MM.1S (cell line): Measurements from ENCODE around the gene FBLIM1.

Source experiments
- DNase-seq: peaks from one replicate; pipeline ENCODE4 v3.0.0-alpha.2; 2015
- H2AFZ ChIP-seq: fragments of 300-600 bp; sonication (generic); 2 replicates; pipeline ENCODE4 v1.6.0; 2016; ENCODE audit warnings: antibody characterized with exemption, low read length
- H3F3A ChIP-seq: fragments of 300-600 bp; sonication (generic); 2 replicates; pipeline ENCODE4 v1.6.1; 2016; ENCODE audit warnings: mild to moderate bottlenecking, antibody characterized with exemption, low read length, moderate library complexity, mixed read lengths; ENCODE audit not compliant: insufficient read depth
- H3K27ac ChIP-seq: fragments of 300-600 bp; sonication (generic); 2 replicates; pipeline ENCODE4 v1.5.1; 2016; ENCODE audit warnings: mild to moderate bottlenecking, low read length
- H3K27me3 ChIP-seq: fragments of 300-600 bp; sonication (generic); replicated peaks from 2 replicates; pipeline ENCODE4 v1.6.0; 2016; ENCODE audit warnings: low read length; ENCODE audit not compliant: insufficient read depth
- H3K36me3 ChIP-seq: fragments of 300-600 bp; sonication (generic); replicated peaks from 2 replicates; pipeline ENCODE4 v1.6.1; 2016; ENCODE audit warnings: mild to moderate bottlenecking, low read length, mixed read lengths; ENCODE audit not compliant: insufficient read depth
- H3K4me1 ChIP-seq: fragments of 300-600 bp; sonication (generic); 2 replicates; pipeline ENCODE4 v1.6.1; 2016; ENCODE audit warnings: low read length, mixed read lengths
- H3K4me2 ChIP-seq: fragments of 300-600 bp; sonication (generic); 2 replicates; pipeline ENCODE4 v1.6.0; 2016; ENCODE audit warnings: low read depth, low read length
- H3K4me3 ChIP-seq: fragments of 300-600 bp; sonication (generic); 2 replicates; pipeline ENCODE4 v1.5.1; 2016; ENCODE audit warnings: low read length, mixed read lengths
- H3K79me2 ChIP-seq: fragments of 300-600 bp; sonication (generic); 2 replicates; pipeline ENCODE4 v1.6.1; 2016; ENCODE audit warnings: mixed run types, low read length, mixed read lengths
- H3K9ac ChIP-seq: fragments of 300-600 bp; sonication (generic); 2 replicates; pipeline ENCODE4 v1.6.1; 2016; ENCODE audit warnings: low read length, mixed read lengths
- H3K9me2 ChIP-seq: fragments of 300-600 bp; sonication (generic); replicated peaks from 2 replicates; pipeline ENCODE4 v1.6.1; 2016; ENCODE audit warnings: mild to moderate bottlenecking, low read length, mixed read lengths; ENCODE audit not compliant: insufficient read depth
- H3K9me3 ChIP-seq: fragments of 300-600 bp; sonication (generic); replicated peaks from 2 replicates; pipeline ENCODE4 v1.6.1; 2016; ENCODE audit warnings: mild to moderate bottlenecking, low read length, mixed read lengths; ENCODE audit not compliant: insufficient read depth
- H4K20me1 ChIP-seq: fragments of 300-600 bp; sonication (generic); 2 replicates; pipeline ENCODE4 v1.6.1; 2016; ENCODE audit warnings: mild to moderate bottlenecking, low read length, moderate library complexity, mixed read lengths; ENCODE audit not compliant: insufficient read depth
- EZH2 ChIP-seq: fragments of 300-600 bp; sonication (generic); optimal IDR thresholded peaks from 2 replicates; pipeline ENCODE3; 2017; ENCODE audit warnings: low read depth, mild to moderate bottlenecking, antibody characterized with exemption, low read length, mixed read lengths
- EZH2phosphoT487 ChIP-seq: fragments of 300-600 bp; sonication (generic); IDR thresholded peaks from 2 replicates; pipeline ENCODE4 v1.6.1; 2018; ENCODE audit warnings: antibody characterized with exemption, low read length
- TF ChIP-seq, protein P1 (sequence below): fragments of 300-600 bp; sonication (generic); IDR thresholded peaks from 2 replicates; pipeline ENCODE4 v1.5.1; 2016; ENCODE audit warnings: antibody characterized with exemption, low read length, mixed read lengths

The FBLIM1 gene

DNA sequence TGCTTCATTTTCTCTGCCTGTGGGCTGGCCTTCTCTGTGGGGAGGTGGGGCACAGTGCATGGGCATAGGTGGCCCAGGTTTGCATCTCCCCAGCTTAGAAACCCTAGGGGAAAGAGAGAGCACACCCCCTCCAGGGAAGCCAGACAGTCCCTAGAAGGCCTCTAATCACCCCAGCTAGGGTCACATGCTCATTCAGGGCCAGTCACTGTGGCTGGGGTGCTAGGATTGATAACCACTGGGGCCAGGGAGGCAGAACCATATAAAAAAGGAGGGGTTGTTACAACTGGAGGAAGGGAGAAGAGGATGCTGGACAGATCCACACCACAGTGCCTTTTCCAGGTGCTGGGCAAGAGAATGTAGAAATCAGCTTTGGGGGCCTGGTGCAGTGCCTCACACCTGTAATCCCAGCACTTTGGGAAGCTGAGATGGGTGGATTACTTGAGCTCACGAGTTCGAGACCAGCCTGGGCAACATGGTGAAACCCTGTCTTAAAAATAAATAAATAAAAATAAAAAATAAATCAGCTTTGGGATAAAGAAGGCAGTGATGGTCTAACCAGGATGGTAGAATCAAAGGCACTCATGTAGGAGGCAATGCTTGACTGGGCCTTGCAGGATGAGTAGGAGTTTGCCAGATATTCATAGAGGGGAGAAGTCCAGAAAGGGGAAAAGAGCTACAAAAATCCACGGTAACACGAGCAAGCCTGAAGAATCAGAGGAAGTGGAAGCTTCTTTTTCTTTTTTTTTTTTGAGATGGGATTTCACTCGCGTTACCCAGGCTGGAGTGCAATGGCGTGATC, 19.5 kb downstream of the FBLIM1 start:
- TF ChIP-seq, protein P1, sequence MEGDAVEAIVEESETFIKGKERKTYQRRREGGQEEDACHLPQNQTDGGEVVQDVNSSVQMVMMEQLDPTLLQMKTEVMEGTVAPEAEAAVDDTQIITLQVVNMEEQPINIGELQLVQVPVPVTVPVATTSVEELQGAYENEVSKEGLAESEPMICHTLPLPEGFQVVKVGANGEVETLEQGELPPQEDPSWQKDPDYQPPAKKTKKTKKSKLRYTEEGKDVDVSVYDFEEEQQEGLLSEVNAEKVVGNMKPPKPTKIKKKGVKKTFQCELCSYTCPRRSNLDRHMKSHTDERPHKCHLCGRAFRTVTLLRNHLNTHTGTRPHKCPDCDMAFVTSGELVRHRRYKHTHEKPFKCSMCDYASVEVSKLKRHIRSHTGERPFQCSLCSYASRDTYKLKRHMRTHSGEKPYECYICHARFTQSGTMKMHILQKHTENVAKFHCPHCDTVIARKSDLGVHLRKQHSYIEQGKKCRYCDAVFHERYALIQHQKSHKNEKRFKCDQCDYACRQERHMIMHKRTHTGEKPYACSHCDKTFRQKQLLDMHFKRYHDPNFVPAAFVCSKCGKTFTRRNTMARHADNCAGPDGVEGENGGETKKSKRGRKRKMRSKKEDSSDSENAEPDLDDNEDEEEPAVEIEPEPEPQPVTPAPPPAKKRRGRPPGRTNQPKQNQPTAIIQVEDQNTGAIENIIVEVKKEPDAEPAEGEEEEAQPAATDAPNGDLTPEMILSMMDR: no peak
- TF ChIP-seq EZH2: no peak
- TF ChIP-seq EZH2phosphoT487: no peak
- no peaks in the 10 kb centered on the region for H4K20me1 ChIP-seq
- H3K4me3 ChIP-seq: no peak overlapping the region
- H3K4me1 ChIP-seq: no peaks in the 10 kb centered on the region
- H3K27me3 ChIP-seq: no peaks in the 10 kb centered on the region
- no peaks in the 10 kb centered on the region for H3K79me2 ChIP-seq
- DNase-seq: no peak
- H3K9me2 ChIP-seq: no peaks in the 10 kb centered on the region
- no peak overlapping the region for H2AFZ ChIP-seq
- H3K27ac ChIP-seq: no peak overlapping the region
- no peak overlapping the region for H3K4me2 ChIP-seq
- no peaks in the 10 kb centered on the region for H3F3A ChIP-seq
- no peaks in the 10 kb centered on the region for H3K36me3 ChIP-seq
- no peak overlapping the region for H3K9ac ChIP-seq
- no peaks in the 10 kb centered on the region for H3K9me3 ChIP-seq

DNA sequence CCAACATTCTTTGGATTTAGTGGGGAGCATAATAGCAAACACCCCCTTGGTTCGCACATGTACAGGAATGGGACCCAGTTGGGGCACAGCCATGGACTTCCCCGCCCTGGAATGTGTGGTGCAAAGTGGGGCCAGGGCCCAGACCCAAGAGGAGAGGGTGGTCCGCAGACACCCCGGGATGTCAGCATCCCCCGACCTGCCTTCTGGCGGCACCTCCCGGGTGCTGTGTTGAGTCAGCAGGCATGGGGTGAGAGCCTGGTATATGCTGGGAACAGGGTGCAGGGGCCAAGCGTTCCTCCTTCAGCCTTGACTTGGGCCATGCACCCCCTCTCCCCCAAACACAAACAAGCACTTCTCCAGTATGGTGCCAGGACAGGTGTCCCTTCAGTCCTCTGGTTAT, 27.1 kb downstream of the FBLIM1 start:
- Histone ChIP-seq H3K27me3 (no peaks in the 10 kb centered on the region), H3K4me1 (no peaks in the 10 kb centered on the region), H3K9ac (no peak overlapping the region), H3K9me3 (no peaks in the 10 kb centered on the region), H3K79me2 (no peaks in the 10 kb centered on the region), H3F3A (no peaks in the 10 kb centered on the region), H3K36me3 (no peaks in the 10 kb centered on the region), H3K4me3 (no peak overlapping the region), H3K9me2 (no peaks in the 10 kb centered on the region), H4K20me1 (no peaks in the 10 kb centered on the region), H3K27ac (no peak overlapping the region), H3K4me2 (no peak overlapping the region), H2AFZ (no peak overlapping the region)
- no peak for DNase-seq
- TF ChIP-seq, protein P1: no peak
- TF ChIP-seq EZH2 (no peak), EZH2phosphoT487 (no peak)

DNA sequence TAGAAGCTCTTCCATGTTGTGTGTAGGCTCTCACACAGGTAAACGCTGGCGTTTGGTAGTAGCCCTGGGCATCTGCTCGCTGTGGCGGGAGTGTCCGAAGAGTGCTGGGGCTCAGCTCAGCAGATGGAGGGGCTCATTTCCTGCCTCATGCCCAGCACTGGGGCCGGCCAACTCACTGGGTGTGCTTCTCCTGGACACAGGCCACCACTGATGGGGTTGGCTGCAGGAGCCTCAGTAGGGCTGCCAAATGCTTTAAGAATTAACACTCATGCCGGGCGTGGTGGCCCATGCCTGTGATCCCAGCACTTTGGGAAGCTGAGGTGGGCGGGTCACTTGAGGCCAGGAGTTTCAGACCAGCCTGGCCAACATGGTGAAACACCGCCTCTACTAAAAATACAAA, 28.0 kb downstream of the FBLIM1 start:
- Histone ChIP-seq H3K9me2 (no peaks in the 10 kb centered on the region), H3K27ac (no peak overlapping the region), H3K79me2 (no peaks in the 10 kb centered on the region), H4K20me1 (no peaks in the 10 kb centered on the region), H3K4me3 (no peak overlapping the region), H3K9ac (no peak overlapping the region), H3K9me3 (no peaks in the 10 kb centered on the region), H2AFZ (no peak overlapping the region), H3K4me2 (no peak overlapping the region), H3K4me1 (no peaks in the 10 kb centered on the region), H3K27me3 (no peaks in the 10 kb centered on the region), H3F3A (no peaks in the 10 kb centered on the region), H3K36me3 (no peaks in the 10 kb centered on the region)
- TF ChIP-seq EZH2 (no peak), EZH2phosphoT487 (no peak)
- TF ChIP-seq, protein P1: no peak
- no peak for DNase-seq
